ENCODE measurements around the gene GCAT.

DNA sequence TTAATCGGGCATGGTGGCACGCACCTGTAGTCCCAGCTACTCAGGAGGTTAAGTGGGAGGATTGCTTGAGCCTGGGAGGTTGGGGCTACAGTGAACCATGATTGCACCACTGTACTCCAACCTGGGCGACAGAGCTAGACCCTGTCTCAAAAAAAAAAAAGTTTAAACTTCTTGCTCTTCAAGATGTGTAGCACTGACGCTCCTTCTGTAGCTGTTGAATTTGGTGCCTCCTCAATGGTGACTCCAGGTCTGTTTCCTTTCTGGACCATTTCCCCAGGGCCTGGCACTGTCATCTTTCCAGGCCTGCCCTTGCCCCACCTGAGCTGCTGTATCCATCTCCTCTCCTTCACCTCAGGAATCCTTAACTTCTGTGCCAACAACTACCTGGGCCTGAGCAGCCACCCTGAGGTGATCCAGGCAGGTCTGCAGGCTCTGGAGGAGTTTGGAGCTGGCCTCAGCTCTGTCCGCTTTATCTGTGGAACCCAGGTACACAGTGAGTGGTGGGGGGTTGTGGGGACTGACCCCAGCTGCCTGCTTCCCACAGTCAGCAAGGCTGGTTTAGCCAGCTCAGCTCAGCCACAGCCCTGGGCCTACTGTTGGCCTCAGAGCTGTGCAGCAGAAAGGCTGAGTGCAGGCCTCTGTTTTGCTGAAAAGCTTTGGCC lies 2.1 kb downstream of the GCAT start:
- TF ChIP-seq POLR2A (IDR thresholded peaks at IDR 0.05) = no peak
- TF ChIP-seq, protein P1, sequence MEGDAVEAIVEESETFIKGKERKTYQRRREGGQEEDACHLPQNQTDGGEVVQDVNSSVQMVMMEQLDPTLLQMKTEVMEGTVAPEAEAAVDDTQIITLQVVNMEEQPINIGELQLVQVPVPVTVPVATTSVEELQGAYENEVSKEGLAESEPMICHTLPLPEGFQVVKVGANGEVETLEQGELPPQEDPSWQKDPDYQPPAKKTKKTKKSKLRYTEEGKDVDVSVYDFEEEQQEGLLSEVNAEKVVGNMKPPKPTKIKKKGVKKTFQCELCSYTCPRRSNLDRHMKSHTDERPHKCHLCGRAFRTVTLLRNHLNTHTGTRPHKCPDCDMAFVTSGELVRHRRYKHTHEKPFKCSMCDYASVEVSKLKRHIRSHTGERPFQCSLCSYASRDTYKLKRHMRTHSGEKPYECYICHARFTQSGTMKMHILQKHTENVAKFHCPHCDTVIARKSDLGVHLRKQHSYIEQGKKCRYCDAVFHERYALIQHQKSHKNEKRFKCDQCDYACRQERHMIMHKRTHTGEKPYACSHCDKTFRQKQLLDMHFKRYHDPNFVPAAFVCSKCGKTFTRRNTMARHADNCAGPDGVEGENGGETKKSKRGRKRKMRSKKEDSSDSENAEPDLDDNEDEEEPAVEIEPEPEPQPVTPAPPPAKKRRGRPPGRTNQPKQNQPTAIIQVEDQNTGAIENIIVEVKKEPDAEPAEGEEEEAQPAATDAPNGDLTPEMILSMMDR (IDR thresholded peaks at IDR 0.05) = no peak
- TF ChIP-seq POLR2AphosphoS5 (IDR thresholded peaks at IDR 0.05) = no peak
